ENCODE results near the gene ZNF200. TPM values are rescaled to one million over a fixed set of nuclear protein-coding genes. Genes with fewer than 3 reads are reported as not detected.

The ZNF200 gene
- total and polyA plus RNA-seq, 2 of the 13 experiments (the other 11 are each of a cell fraction or from before 2014, with no cell fraction given): 3.5 to 16.5 TPM

- TF ChIP-seq ATF6 (CRISPR knock-in tag; conservative IDR thresholded peaks at IDR 0.05) (0 out of 2 replicates have a peak, but pooled peaks have one; percentile 31), ZBTB37 (CRISPR knock-in tag; IDR thresholded peaks at IDR 0.05) (no peak), ZBTB40 (IDR thresholded peaks at IDR 0.05) (peak; percentile 48), ZBTB40 (CRISPR knock-in tag; IDR thresholded peaks at IDR 0.05) (peak; percentile 41), SOX6 (IDR thresholded peaks at IDR 0.05) (no peak), SOX6 (CRISPR knock-in tag; IDR thresholded peaks at IDR 0.05) (no peak; the same call in none of the 2 replicates), NFE2L1 (CRISPR knock-in tag; IDR thresholded peaks at IDR 0.05; ENCODE audit: borderline replicate concordance) (0 out of 2 replicates have a peak, but pooled peaks have one; percentile 38), ATF4 (CRISPR knock-in tag; IDR thresholded peaks at IDR 0.05) (no peak), HBP1 (CRISPR knock-in tag; IDR thresholded peaks at IDR 0.05; ENCODE audit: low read depth) (0 out of 2 replicates have a peak, but pooled peaks have one; percentile 38), SNRNP70 (IDR thresholded peaks at IDR 0.05; ENCODE audit: low read depth, low read length) (no peak), NFYB (CRISPR knock-in tag; IDR thresholded peaks at IDR 0.05) (peak; percentile 78), GLMP (CRISPR knock-in tag; IDR thresholded peaks at IDR 0.05; ENCODE audit: borderline replicate concordance) (no peak)
Observed at GRCh38 chr16:3234857-3235561, at the start of gene ZNF200 (continued).

All from HepG2 (cell line).